HepG2 (cell line): ENCODE measurements around the gene TNC. TPM values are rescaled to one million over a fixed set of nuclear protein-coding genes. Genes with fewer than 3 reads are reported as not detected.

ENCODE experiments used
- ATAC-seq: fragments of 200-7000 bp; cut with Tn5 transposase; 3 replicates; pipeline ENCODE4 v1.9.1; 2020; ENCODE audit warnings: mild to moderate bottlenecking, moderate library complexity
- BruUV-seq: library from RNA; stranded (reverse); fragments of 400-500 nt; replicated peaks from 2 replicates; lab custom pipeline; 2021; lab: Mats Ljungman, UMichigan
- CTCF ChIA-PET: fragments of 300-600 bp; formaldehyde crosslinking; extraction: SDS; loops from one replicate; lab custom pipeline; 2021; ENCODE audit warnings: low total read pairs, inconsistent platforms, low intra/inter-chr PET ratio; lab: Yijun Ruan, JAX
- POLR2A ChIA-PET: fragments of 350-600 bp; sonication (Branson Sonifier 250); formaldehyde crosslinking; loops from one replicate; lab custom pipeline; 2020; ENCODE audit warnings: antibody characterized with exemption, inconsistent platforms; lab: Yijun Ruan, JAX
- DNase-seq: peaks from one replicate; pipeline ENCODE4 v3.0.0-alpha.2; 2015; ENCODE audit warnings: low spot score
- FAIRE-seq: peaks from 3 replicates; lab custom pipeline; 2011; peaks lifted over from hg19 to GRCh38; lab: Jason Lieb, UNC
- H2AFZ ChIP-seq: one replicate; pipeline ENCODE4 v1.6.1; 2011; ENCODE audit warnings: low read length, inconsistent platforms
- H3K27ac ChIP-seq: fragments of 300-600 bp; 3 replicates; pipeline ENCODE4 v1.8.0; 2011; ENCODE audit warnings: mixed run types, mild to moderate bottlenecking, mixed read lengths, low read length, inconsistent platforms; ENCODE audit not compliant: insufficient read depth; ENCODE audit errors: extremely low read length
- H3K27me3 ChIP-seq, 2 experiments: fragments of 200-600 bp in 1 of 2; 2 replicates in 1 of 2; 3 replicates in 1 of 2; pipeline versions ENCODE4 v1.6.0 to v1.8.0; 2011; ENCODE audit warnings: low read length in 2 of 2, mild to moderate bottlenecking in 2 of 2, moderate library complexity in 2 of 2, inconsistent platforms in 1 of 2; ENCODE audit not compliant: insufficient read depth in 2 of 2, control insufficient read depth in 1 of 2
- H3K36me3 ChIP-seq, 2 experiments: fragments of 200-600 bp in 1 of 2; replicated peaks in 1 of 2; 2 replicates in 1 of 2; 3 replicates in 1 of 2; pipeline versions ENCODE4 v1.5.1 to v1.8.0; 2011; ENCODE audit warnings: low read length in 2 of 2, inconsistent platforms in 1 of 2; ENCODE audit not compliant: insufficient read depth in 2 of 2, control insufficient read depth in 1 of 2
- H3K4me1 ChIP-seq: 2 replicates; pipeline ENCODE4 v1.5.1; 2012; ENCODE audit warnings: low read length, inconsistent platforms; ENCODE audit not compliant: insufficient read depth
- H3K4me2 ChIP-seq: 2 replicates; pipeline ENCODE4 v1.6.0; 2011; ENCODE audit warnings: low read depth, low read length, inconsistent platforms
- H3K4me3 ChIP-seq, 3 experiments: fragments of 200-600 bp in 1 of 3; sonication (generic), shearing (Covaris generic) in 1 of 3; replicated peaks in 1 of 3; 2 replicates each; pipeline ENCODE4 v1.5.1; 2011 to 2016; ENCODE audit warnings: low read length in 3 of 3, inconsistent platforms in 2 of 3, low read depth in 2 of 3, mild to moderate bottlenecking in 2 of 3, control low read depth in 1 of 3, mixed read lengths in 1 of 3; ENCODE audit not compliant: insufficient read depth in 1 of 3
- H3K79me2 ChIP-seq: one replicate; pipeline ENCODE4 v1.6.1; 2011; ENCODE audit warnings: low read length, inconsistent platforms; ENCODE audit not compliant: insufficient read depth
- H3K9ac ChIP-seq: 2 replicates; pipeline ENCODE4 v1.6.0; 2011; ENCODE audit warnings: mild to moderate bottlenecking, low read depth, low read length, inconsistent platforms; ENCODE audit not compliant: insufficient read depth
- H3K9me3 ChIP-seq: 2 replicates; pipeline ENCODE4 v1.5.1; 2012; ENCODE audit warnings: mild to moderate bottlenecking, low read length
- H4K20me1 ChIP-seq: 2 replicates; pipeline ENCODE4 v1.6.0; 2011; ENCODE audit warnings: inconsistent platforms, mild to moderate bottlenecking, low read length, moderate library complexity; ENCODE audit not compliant: insufficient read depth
- GATA4 ChIP-seq: sonication (generic); IDR thresholded peaks from 2 replicates; pipeline ENCODE4 v1.6.1; 2016; ENCODE audit warnings: antibody characterized with exemption, low read depth, borderline replicate concordance
- KAT7 ChIP-seq: IDR thresholded peaks from 2 replicates; pipeline ENCODE4 v1.6.1; 2018; ENCODE audit warnings: borderline replicate concordance, missing compliant biosample characterization
- KDM4B ChIP-seq: sonication (generic); formaldehyde crosslinking; IDR thresholded peaks from 2 replicates; pipeline ENCODE4 v1.4.0; 2020; ENCODE audit warnings: missing genetic modification reagents
- RARA ChIP-seq: IDR thresholded peaks from 2 replicates; pipeline ENCODE4 v1.6.1; 2016; ENCODE audit warnings: missing genetic modification reagents, missing compliant biosample characterization
- SMARCE1 ChIP-seq: fragments of 450-650 bp; IDR thresholded peaks from 2 replicates; pipeline ENCODE4 v1.6.1; 2017; ENCODE audit warnings: borderline replicate concordance
- ZFP37 ChIP-seq: sonication (generic); formaldehyde crosslinking; IDR thresholded peaks from 2 replicates; pipeline ENCODE4 v1.4.0; 2020; ENCODE audit warnings: missing genetic modification reagents, borderline replicate concordance
- ZFP62 ChIP-seq: sonication (generic); formaldehyde crosslinking; IDR thresholded peaks from 2 replicates; pipeline ENCODE4 v1.4.0; 2020; ENCODE audit warnings: missing genetic modification reagents
- ZKSCAN5 ChIP-seq: sonication (generic); formaldehyde crosslinking; IDR thresholded peaks from 2 replicates; pipeline ENCODE4 v1.5.1; 2020; ENCODE audit warnings: mild to moderate bottlenecking, missing genetic modification reagents
- ZMAT3 ChIP-seq: sonication (generic); formaldehyde crosslinking; conservative IDR thresholded peaks from 2 replicates; pipeline ENCODE4 v1.7.0; 2021; ENCODE audit warnings: missing genetic modification reagents
- ZNF136 ChIP-seq: sonication (generic); formaldehyde crosslinking; IDR thresholded peaks from 2 replicates; pipeline ENCODE4 v1.8.1; 2022; ENCODE audit warnings: low read depth, mild to moderate bottlenecking, moderate library complexity, missing genetic modification reagents
- ZNF253 ChIP-seq: sonication (generic); formaldehyde crosslinking; IDR thresholded peaks from 2 replicates; pipeline ENCODE4 v1.8.0; 2022; ENCODE audit warnings: mild to moderate bottlenecking, missing genetic modification reagents, borderline replicate concordance
- ZNF326 ChIP-seq: sonication (generic); formaldehyde crosslinking; IDR thresholded peaks from 2 replicates; pipeline ENCODE4 v1.4.0; 2020; ENCODE audit warnings: missing genetic modification reagents, borderline replicate concordance
- ZNF713 ChIP-seq: sonication (generic); formaldehyde crosslinking; IDR thresholded peaks from 2 replicates; pipeline ENCODE4 v1.4.0; 2020; ENCODE audit warnings: mild to moderate bottlenecking, missing genetic modification reagents
- ZNF720 ChIP-seq: sonication (generic); formaldehyde crosslinking; IDR thresholded peaks from 2 replicates; pipeline ENCODE4 v1.4.0; 2020; ENCODE audit warnings: missing genetic modification reagents
- whole genome bisulfite sequencing: methylation state at CpG from one replicate; pipeline ENCODE4 v1.1.6; 2017; ENCODE audit warnings: low lambda C conversion rate; 5-methylcytosine and 5-hydroxymethylcytosine counted together
- in situ Hi-C: cut with HindIII; loops from 2 replicates; pipeline ENCODE4 v1.10.0; 2017; ENCODE audit warnings: low pct_unique_long_range_greater_than_20kb; ENCODE audit not compliant: extremely low pct_ligation_motif_present
- intact Hi-C: fragments of 100-400 bp; cut with micrococcal nuclease; formaldehyde crosslinking; loops from one replicate; pipeline ENCODE4 v1.10.0; 2022; ENCODE audit not compliant: unreplicated experiment
- polyA plus RNA-seq, 8 experiments: library from polyadenylated mRNA; depleted of rRNA in 3 of 8; stranded (reverse) in 7 of 8; unstranded in 1 of 8; fragments of >200 nt; fragmentation: Illumina TruSeq in 4 of 8; extraction: Trizol in 4 of 8; gene quantifications; 2 replicates each; pipeline versions ENCODE4 v1.2.1 to v1.2.3, GENCODE V29; 2011 to 2016; ENCODE audit warnings: low read depth in 4 of 8, missing spikeins in 1 of 8, mixed read lengths in 1 of 8; ENCODE audit not compliant: insufficient read depth in 1 of 8
- total RNA-seq, 5 experiments: library from RNA; depleted of rRNA; stranded (reverse); fragments of >200 nt; fragmentation: Illumina TruSeq; extraction: Trizol; gene quantifications; 2 replicates each; pipeline ENCODE4 v1.2.3, GENCODE V29; 2016; ENCODE audit warnings: low read depth in 1 of 5
- TF ChIP-seq, protein P1 (sequence below): IDR thresholded peaks from 2 replicates; pipeline ENCODE4 v1.4.0; 2020; ENCODE audit warnings: mild to moderate bottlenecking, missing genetic modification reagents

Gene TNC
- total and polyA plus RNA-seq, 2 of the 13 experiments (the other 11 are each of a cell fraction or from before 2014, with no cell fraction given), result not detected

DNA sequence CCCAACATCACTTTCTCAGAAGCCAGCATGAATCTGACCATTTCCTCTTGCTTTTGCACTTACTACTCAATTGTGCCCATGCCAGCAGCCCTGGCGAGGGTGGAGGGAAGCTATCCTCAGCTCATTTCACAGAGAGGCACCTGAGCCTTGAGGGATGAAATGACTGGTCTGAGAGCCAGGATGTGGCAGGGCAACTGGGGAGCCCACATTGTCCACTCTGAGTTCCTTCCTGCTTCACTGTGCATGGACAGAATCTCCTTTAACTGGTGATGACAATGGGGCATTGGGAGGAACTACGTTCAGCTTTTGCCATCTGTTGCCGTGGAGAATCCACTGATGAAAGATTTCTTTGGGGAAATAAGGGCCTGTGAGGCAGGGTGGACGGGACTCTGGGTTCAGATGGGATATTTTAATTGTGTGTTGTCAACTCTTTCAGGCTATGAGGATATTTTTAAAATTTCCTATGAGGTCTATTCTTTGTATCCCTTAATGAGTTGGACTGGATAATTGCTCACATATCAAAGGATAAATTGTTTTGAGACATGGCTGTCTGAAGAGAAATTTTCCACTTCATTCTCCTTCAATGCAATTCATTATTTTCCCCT is 78.3 kb downstream of the TNC start:
- Histone ChIP-seq H2AFZ (no peak overlapping the region), H3K4me1 (no peaks in the 10 kb centered on the region), H4K20me1 (no peaks in the 10 kb centered on the region), H3K79me2 (no peaks in the 10 kb centered on the region), H3K36me3 (no peaks in the 10 kb centered on the region), H3K4me2 (no peak overlapping the region), H3K4me3 (no peak overlapping the region), H3K9ac (no peak overlapping the region), H3K27ac (no peak overlapping the region), H3K9me3 (no peaks in the 10 kb centered on the region), H3K27me3 (no peaks in the 10 kb centered on the region)
- ATAC-seq (no peak), DNase-seq (no peak), FAIRE-seq (no peak)
- in situ Hi-C loops, result no loop called here
- WGBS, result 10% methylated on average over 3 of the region's 4 CpGs
- POLR2A ChIA-PET, result no interaction called here
- CTCF ChIA-PET, result no interaction called here
- no peak for TF ChIP-seq ZNF720 (CRISPR knock-in tag)
- no peak for TF ChIP-seq ZNF713 (CRISPR knock-in tag)
- no peak for TF ChIP-seq ZNF136
- no peak for TF ChIP-seq ZNF253 (CRISPR knock-in tag)
- TF ChIP-seq ZFP37 (CRISPR knock-in tag), result no peak
- no peak for TF ChIP-seq SMARCE1
- TF ChIP-seq, protein P1, sequence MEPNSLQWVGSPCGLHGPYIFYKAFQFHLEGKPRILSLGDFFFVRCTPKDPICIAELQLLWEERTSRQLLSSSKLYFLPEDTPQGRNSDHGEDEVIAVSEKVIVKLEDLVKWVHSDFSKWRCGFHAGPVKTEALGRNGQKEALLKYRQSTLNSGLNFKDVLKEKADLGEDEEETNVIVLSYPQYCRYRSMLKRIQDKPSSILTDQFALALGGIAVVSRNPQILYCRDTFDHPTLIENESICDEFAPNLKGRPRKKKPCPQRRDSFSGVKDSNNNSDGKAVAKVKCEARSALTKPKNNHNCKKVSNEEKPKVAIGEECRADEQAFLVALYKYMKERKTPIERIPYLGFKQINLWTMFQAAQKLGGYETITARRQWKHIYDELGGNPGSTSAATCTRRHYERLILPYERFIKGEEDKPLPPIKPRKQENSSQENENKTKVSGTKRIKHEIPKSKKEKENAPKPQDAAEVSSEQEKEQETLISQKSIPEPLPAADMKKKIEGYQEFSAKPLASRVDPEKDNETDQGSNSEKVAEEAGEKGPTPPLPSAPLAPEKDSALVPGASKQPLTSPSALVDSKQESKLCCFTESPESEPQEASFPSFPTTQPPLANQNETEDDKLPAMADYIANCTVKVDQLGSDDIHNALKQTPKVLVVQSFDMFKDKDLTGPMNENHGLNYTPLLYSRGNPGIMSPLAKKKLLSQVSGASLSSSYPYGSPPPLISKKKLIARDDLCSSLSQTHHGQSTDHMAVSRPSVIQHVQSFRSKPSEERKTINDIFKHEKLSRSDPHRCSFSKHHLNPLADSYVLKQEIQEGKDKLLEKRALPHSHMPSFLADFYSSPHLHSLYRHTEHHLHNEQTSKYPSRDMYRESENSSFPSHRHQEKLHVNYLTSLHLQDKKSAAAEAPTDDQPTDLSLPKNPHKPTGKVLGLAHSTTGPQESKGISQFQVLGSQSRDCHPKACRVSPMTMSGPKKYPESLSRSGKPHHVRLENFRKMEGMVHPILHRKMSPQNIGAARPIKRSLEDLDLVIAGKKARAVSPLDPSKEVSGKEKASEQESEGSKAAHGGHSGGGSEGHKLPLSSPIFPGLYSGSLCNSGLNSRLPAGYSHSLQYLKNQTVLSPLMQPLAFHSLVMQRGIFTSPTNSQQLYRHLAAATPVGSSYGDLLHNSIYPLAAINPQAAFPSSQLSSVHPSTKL, result no peak
- no peak for TF ChIP-seq RARA (CRISPR knock-in tag)
- TF ChIP-seq ZNF326 (CRISPR knock-in tag), result no peak
- TF ChIP-seq KDM4B (CRISPR knock-in tag), result no peak
- no peak for TF ChIP-seq GATA4
- no peak for TF ChIP-seq ZKSCAN5 (CRISPR knock-in tag)
- no peak for TF ChIP-seq ZFP62 (CRISPR knock-in tag)
- no peak for TF ChIP-seq KAT7
- no peak for TF ChIP-seq ZMAT3 (CRISPR knock-in tag)
- intact Hi-C loops, result loop anchor here (2.0 kb wide), 1 partner anchor 67 kb away; no protein-coding TSS in a partner anchor
- BruUV-seq, result no TSS peak
